NCI-H2227 treated with DMSO at 0.1 percent for 48 hours (cell line): ENCODE results near the gene SIGLEC6.
A peak's percentile ranks its signal among the peaks of the same experiment; 100 is the strongest.

Experiments used
- DNase-seq: peaks from one replicate; lab custom pipeline; 2025; lab: John Stamatoyannopoulos, UW

Gene SIGLEC6

GRCh38 chr19:51473009-51473707 is 58.3 kb downstream of the SIGLEC6 start:
- peak; percentile 15 for DNase-seq

GRCh38 chr19:51472607-51473006 is 58.9 kb downstream of the SIGLEC6 start:
- DNase-seq, result no peak

- no peak for DNase-seq
Observed at GRCh38 chr19:51471527-51471926, 59.9 kb downstream of the SIGLEC6 start.

GRCh38 chr19:51470966-51471365 is 60.5 kb downstream of the SIGLEC6 start:
- no peak for DNase-seq

- no peak for DNase-seq
Observed at GRCh38 chr19:51469629-51470028, 61.8 kb downstream of the SIGLEC6 start.

GRCh38 chr19:51469162-51469561 is 62.3 kb downstream of the SIGLEC6 start:
- no peak for DNase-seq

- no peak for DNase-seq
Observed at GRCh38 chr19:51468545-51468920, 62.9 kb downstream of the SIGLEC6 start.

GRCh38 chr19:51467864-51468544 is 63.5 kb downstream of the SIGLEC6 start:
- DNase-seq, result no peak
